GM19455 (cell line): Measurements from ENCODE around the gene ARL4A.

Experiments
- ATAC-seq: cut with Tn5 transposase; IDR thresholded peaks from one replicate; pipeline ENCODE4 v1.9.1; 2021; ENCODE audit not compliant: unreplicated experiment

Gene ARL4A

GRCh38 chr7:12722636-12723605 lies 35.5 kb downstream of the ARL4A start:
- no peak for ATAC-seq

GRCh38 chr7:12725575-12726316 lies 38.3 kb downstream of the ARL4A start:
- ATAC-seq, result no peak

- ATAC-seq, result no peak
These were observed 39.5 kb downstream of the ARL4A start for GRCh38 chr7:12726908-12727307.

GRCh38 chr7:12727455-12728191 lies 40.2 kb downstream of the ARL4A start:
- no peak for ATAC-seq

- ATAC-seq, result no peak
These were observed 40.7 kb downstream of the ARL4A start for GRCh38 chr7:12728192-12728538.

- ATAC-seq, result no peak
These were observed 41.7 kb downstream of the ARL4A start for GRCh38 chr7:12729112-12729511.

GRCh38 chr7:12730523-12730922 lies 43.1 kb downstream of the ARL4A start:
- ATAC-seq, result no peak

- ATAC-seq, result no peak
These were observed 43.8 kb downstream of the ARL4A start for GRCh38 chr7:12731214-12731656.

- ATAC-seq, result no peak
These were observed 44.3 kb downstream of the ARL4A start for GRCh38 chr7:12731775-12732174.

GRCh38 chr7:12732428-12732827 lies 45.0 kb downstream of the ARL4A start:
- no peak for ATAC-seq

GRCh38 chr7:12735923-12736322 lies 48.5 kb downstream of the ARL4A start:
- ATAC-seq, result no peak

- ATAC-seq, result no peak
These were observed 49.9 kb downstream of the ARL4A start for GRCh38 chr7:12737373-12737772.

GRCh38 chr7:12737836-12738235 lies 50.4 kb downstream of the ARL4A start:
- ATAC-seq, result no peak

- ATAC-seq, result no peak
These were observed 51.2 kb downstream of the ARL4A start for GRCh38 chr7:12738665-12739064.
